Liver (tissue), 9 donors: Measurements from ENCODE around the gene TXLNG. TPM values are rescaled to one million over a fixed set of nuclear protein-coding genes. Genes with fewer than 3 reads are reported as not detected.

Source experiments
- DNase-seq: peaks from one replicate; pipeline ENCODE4 v3.0.0-alpha.2; 2017; ENCODE audit warnings: low spot score
- H3K27ac ChIP-seq, 2 donors: one replicate each; pipeline ENCODE4 v1.7.0; 2013; ENCODE audit warnings: inconsistent platforms in 2 of 2, low read length in 2 of 2, control low read depth in 1 of 2, low read depth in 1 of 2, mild to moderate bottlenecking in 1 of 2
- H3K27me3 ChIP-seq, 4 donors: one replicate each; pipeline versions ENCODE4 v1.6.1 to v1.7.0; 2013; ENCODE audit warnings: low read length in 3 of 4, inconsistent platforms in 1 of 4, mild to moderate bottlenecking in 1 of 4, moderate library complexity in 1 of 4; ENCODE audit not compliant: control insufficient read depth in 4 of 4, insufficient read depth in 4 of 4
- H3K36me3 ChIP-seq, 4 donors: one replicate each; pipeline versions ENCODE4 v1.6.1 to v1.7.0; 2013; ENCODE audit warnings: low read length in 3 of 4, mild to moderate bottlenecking in 3 of 4, low read depth in 1 of 4, moderate library complexity in 1 of 4; ENCODE audit not compliant: control insufficient read depth in 4 of 4, insufficient read depth in 3 of 4
- H3K4me1 ChIP-seq, 4 donors: one replicate each; pipeline versions ENCODE4 v1.6.1 to v1.7.0; 2013; ENCODE audit warnings: low read length in 3 of 4, mild to moderate bottlenecking in 3 of 4, moderate library complexity in 1 of 4; ENCODE audit not compliant: control insufficient read depth in 4 of 4, insufficient read depth in 4 of 4
- H3K4me3 ChIP-seq, 3 donors: one replicate each; pipeline versions ENCODE4 v1.6.1 to v1.7.0; 2013; ENCODE audit warnings: low read length in 3 of 3, control low read depth in 1 of 3, low read depth in 1 of 3, mild to moderate bottlenecking in 1 of 3
- H3K9ac ChIP-seq, 2 donors: one replicate each; pipeline ENCODE4 v1.7.0; 2013; ENCODE audit warnings: low read length in 2 of 2, mild to moderate bottlenecking in 2 of 2, moderate library complexity in 2 of 2, control low read depth in 1 of 2, low read depth in 1 of 2
- H3K9me3 ChIP-seq, 4 donors: one replicate each; pipeline versions ENCODE4 v1.6.1 to v1.7.0; 2013; ENCODE audit warnings: low read length in 3 of 4; ENCODE audit not compliant: control insufficient read depth in 4 of 4
- ATF3 ChIP-seq: IDR thresholded peaks from 2 replicates; pipeline ENCODE4 v1.6.1; 2016; ENCODE audit warnings: antibody characterized with exemption
- EGR1 ChIP-seq, 2 donors: IDR thresholded peaks; 2 replicates each; pipeline ENCODE4 v1.6.1; 2016 to 2018; ENCODE audit warnings: antibody characterized with exemption in 2 of 2, low read depth in 2 of 2
- FOXA1 ChIP-seq: IDR thresholded peaks from 2 replicates; pipeline ENCODE4 v1.6.1; 2016; ENCODE audit warnings: antibody characterized with exemption
- FOXA2 ChIP-seq: IDR thresholded peaks from 2 replicates; pipeline ENCODE4 v1.6.1; 2016; ENCODE audit warnings: antibody characterized with exemption
- GABPA ChIP-seq, 2 donors: IDR thresholded peaks in 1 of 2; conservative IDR thresholded peaks in 1 of 2; 2 replicates each; pipeline ENCODE4 v1.6.1; 2016; ENCODE audit warnings: antibody characterized with exemption in 2 of 2, mild to moderate bottlenecking in 1 of 2, moderate library complexity in 1 of 2
- HNF4A ChIP-seq, 2 donors: conservative IDR thresholded peaks; 2 replicates each; pipeline ENCODE4 v1.6.1; 2016; ENCODE audit warnings: antibody characterized with exemption in 2 of 2, mild to moderate bottlenecking in 2 of 2
- HNF4G ChIP-seq: IDR thresholded peaks from 2 replicates; pipeline ENCODE4 v1.6.1; 2016; ENCODE audit warnings: antibody characterized with exemption
- JUND ChIP-seq, 2 donors: IDR thresholded peaks; 2 replicates each; pipeline ENCODE4 v1.6.1; 2016; ENCODE audit warnings: antibody characterized with exemption in 2 of 2
- MAX ChIP-seq: IDR thresholded peaks from 2 replicates; pipeline ENCODE4 v1.6.1; 2016; ENCODE audit warnings: antibody characterized with exemption
- NR2F2 ChIP-seq: IDR thresholded peaks from 2 replicates; pipeline ENCODE4 v1.6.1; 2016; ENCODE audit warnings: antibody characterized with exemption
- RAD21 ChIP-seq, 2 donors: IDR thresholded peaks; 2 replicates each; pipeline ENCODE4 v1.6.1; 2016; ENCODE audit warnings: antibody characterized with exemption in 2 of 2, mild to moderate bottlenecking in 2 of 2
- RXRA ChIP-seq, 2 donors: IDR thresholded peaks; 2 replicates each; pipeline ENCODE4 v1.6.1; 2017 to 2018; ENCODE audit warnings: antibody characterized with exemption in 2 of 2, mild to moderate bottlenecking in 1 of 2
- SP1 ChIP-seq: IDR thresholded peaks from 2 replicates; pipeline ENCODE4 v1.6.1; 2018; ENCODE audit warnings: antibody characterized with exemption, mild to moderate bottlenecking
- TAF1 ChIP-seq: conservative IDR thresholded peaks from 2 replicates; pipeline ENCODE4 v1.6.1; 2016; ENCODE audit warnings: antibody characterized with exemption, mild to moderate bottlenecking
- YY1 ChIP-seq: IDR thresholded peaks from 2 replicates; pipeline ENCODE4 v1.6.1; 2016; ENCODE audit warnings: antibody characterized with exemption, mild to moderate bottlenecking
- ZBTB33 ChIP-seq: IDR thresholded peaks from 2 replicates; pipeline ENCODE4 v1.6.1; 2016; ENCODE audit warnings: antibody characterized with exemption
- polyA plus RNA-seq, 2 donors: library from polyadenylated mRNA; stranded (reverse) in 1 of 2; unstranded in 1 of 2; fragments of 200-250 nt in 1 of 2; fragments of >200 nt in 1 of 2; fragmentation: Nextera tagmentation in 1 of 2; extraction: Ambion mirVana in 1 of 2; gene quantifications; one replicate each; pipeline versions ENCODE4 v1.2.1 to v1.2.3, GENCODE V29; 2013 to 2015
- total RNA-seq, 2 donors: library from RNA; depleted of rRNA; stranded (reverse); fragments of >200 nt; gene quantifications; one replicate each; pipeline ENCODE4 v1.2.3, GENCODE V29; 2014
- TF ChIP-seq, protein P1 (sequence below): IDR thresholded peaks from 2 replicates; pipeline ENCODE4 v1.6.1; 2016; ENCODE audit warnings: antibody characterized with exemption, mild to moderate bottlenecking
- TF ChIP-seq, protein P2 (sequence below): fragments of 150-350 bp; IDR thresholded peaks from 2 replicates; pipeline ENCODE4 v1.5.1; 2017; ENCODE audit warnings: improper control_type of control experiment, low read depth, low read length; ENCODE audit not compliant: missing input control
- donor health status: healthy.
- donor health status: healthy.
- donor health status: healthy.
- donor health status: healthy.
- donor health status: healthy.

TXLNG gene
- total and polyA plus RNA-seq, 4 donors = 3.7 to 7.4 (median 5.1) TPM

DNA sequence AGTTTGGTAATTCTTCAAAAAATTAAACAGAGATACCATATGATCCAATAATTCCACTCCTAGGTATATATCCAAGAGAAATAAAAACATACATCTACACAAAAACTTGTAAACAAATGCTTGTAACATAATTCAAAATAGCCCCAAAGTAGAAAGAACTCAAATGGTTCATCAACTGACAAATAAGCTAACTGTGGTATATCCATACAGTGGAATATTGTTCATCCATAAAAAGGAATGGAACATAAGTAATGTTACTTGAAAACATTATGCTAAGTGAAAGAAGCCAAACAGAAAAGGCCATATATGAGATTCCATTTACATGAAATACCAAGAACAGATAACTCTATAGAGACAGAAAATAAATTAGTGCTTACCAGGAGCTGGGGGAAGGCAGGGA is 70.5 kb downstream of the TXLNG start:
- Histone ChIP-seq H3K27ac (no peak overlapping the region), H3K36me3 (peaks cover 1 to 23% (median 14%) of the 10 kb centered on the region in 4 donors), H3K9ac (no peak overlapping the region), H3K4me1 (no peaks in the 10 kb centered on the region), H3K4me3 (no peak overlapping the region), H3K9me3 (no peaks in the 10 kb centered on the region), H3K27me3 (no peaks in the 10 kb centered on the region)
- no peak for TF ChIP-seq RXRA (IDR thresholded peaks at IDR 0.05)
- TF ChIP-seq, protein P1, sequence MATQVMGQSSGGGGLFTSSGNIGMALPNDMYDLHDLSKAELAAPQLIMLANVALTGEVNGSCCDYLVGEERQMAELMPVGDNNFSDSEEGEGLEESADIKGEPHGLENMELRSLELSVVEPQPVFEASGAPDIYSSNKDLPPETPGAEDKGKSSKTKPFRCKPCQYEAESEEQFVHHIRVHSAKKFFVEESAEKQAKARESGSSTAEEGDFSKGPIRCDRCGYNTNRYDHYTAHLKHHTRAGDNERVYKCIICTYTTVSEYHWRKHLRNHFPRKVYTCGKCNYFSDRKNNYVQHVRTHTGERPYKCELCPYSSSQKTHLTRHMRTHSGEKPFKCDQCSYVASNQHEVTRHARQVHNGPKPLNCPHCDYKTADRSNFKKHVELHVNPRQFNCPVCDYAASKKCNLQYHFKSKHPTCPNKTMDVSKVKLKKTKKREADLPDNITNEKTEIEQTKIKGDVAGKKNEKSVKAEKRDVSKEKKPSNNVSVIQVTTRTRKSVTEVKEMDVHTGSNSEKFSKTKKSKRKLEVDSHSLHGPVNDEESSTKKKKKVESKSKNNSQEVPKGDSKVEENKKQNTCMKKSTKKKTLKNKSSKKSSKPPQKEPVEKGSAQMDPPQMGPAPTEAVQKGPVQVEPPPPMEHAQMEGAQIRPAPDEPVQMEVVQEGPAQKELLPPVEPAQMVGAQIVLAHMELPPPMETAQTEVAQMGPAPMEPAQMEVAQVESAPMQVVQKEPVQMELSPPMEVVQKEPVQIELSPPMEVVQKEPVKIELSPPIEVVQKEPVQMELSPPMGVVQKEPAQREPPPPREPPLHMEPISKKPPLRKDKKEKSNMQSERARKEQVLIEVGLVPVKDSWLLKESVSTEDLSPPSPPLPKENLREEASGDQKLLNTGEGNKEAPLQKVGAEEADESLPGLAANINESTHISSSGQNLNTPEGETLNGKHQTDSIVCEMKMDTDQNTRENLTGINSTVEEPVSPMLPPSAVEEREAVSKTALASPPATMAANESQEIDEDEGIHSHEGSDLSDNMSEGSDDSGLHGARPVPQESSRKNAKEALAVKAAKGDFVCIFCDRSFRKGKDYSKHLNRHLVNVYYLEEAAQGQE = no peak
- no peak for TF ChIP-seq TAF1
- no peak for TF ChIP-seq HNF4A (conservative IDR thresholded peaks at IDR 0.05)
- TF ChIP-seq, protein P2, sequence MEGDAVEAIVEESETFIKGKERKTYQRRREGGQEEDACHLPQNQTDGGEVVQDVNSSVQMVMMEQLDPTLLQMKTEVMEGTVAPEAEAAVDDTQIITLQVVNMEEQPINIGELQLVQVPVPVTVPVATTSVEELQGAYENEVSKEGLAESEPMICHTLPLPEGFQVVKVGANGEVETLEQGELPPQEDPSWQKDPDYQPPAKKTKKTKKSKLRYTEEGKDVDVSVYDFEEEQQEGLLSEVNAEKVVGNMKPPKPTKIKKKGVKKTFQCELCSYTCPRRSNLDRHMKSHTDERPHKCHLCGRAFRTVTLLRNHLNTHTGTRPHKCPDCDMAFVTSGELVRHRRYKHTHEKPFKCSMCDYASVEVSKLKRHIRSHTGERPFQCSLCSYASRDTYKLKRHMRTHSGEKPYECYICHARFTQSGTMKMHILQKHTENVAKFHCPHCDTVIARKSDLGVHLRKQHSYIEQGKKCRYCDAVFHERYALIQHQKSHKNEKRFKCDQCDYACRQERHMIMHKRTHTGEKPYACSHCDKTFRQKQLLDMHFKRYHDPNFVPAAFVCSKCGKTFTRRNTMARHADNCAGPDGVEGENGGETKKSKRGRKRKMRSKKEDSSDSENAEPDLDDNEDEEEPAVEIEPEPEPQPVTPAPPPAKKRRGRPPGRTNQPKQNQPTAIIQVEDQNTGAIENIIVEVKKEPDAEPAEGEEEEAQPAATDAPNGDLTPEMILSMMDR = no peak
- no peak for TF ChIP-seq YY1
- no peak for TF ChIP-seq NR2F2
- TF ChIP-seq HNF4G = no peak
- TF ChIP-seq RAD21 (IDR thresholded peaks at IDR 0.05) = no peak
- no peak for TF ChIP-seq SP1
- TF ChIP-seq ATF3 = no peak
- no peak for TF ChIP-seq GABPA (IDR thresholded peaks at IDR 0.05 in 1 of 2, conservative IDR thresholded peaks at IDR 0.05 in 1 of 2)
- TF ChIP-seq EGR1 (IDR thresholded peaks at IDR 0.05; ENCODE audit: low read depth in 2 of 2) = no peak
- no peak for TF ChIP-seq JUND (IDR thresholded peaks at IDR 0.05)
- TF ChIP-seq ZBTB33 = no peak
- TF ChIP-seq MAX = no peak
- no peak for TF ChIP-seq FOXA2
- no peak for TF ChIP-seq FOXA1
- DNase-seq = no peak
